AML-193 (cell line): Measurements from ENCODE around the gene RAP2A.

ENCODE experiments used
- DNase-seq, 2 experiments: peaks; one replicate each; lab custom pipeline; 2025; lab: John Stamatoyannopoulos, UW

The RAP2A gene

DNA sequence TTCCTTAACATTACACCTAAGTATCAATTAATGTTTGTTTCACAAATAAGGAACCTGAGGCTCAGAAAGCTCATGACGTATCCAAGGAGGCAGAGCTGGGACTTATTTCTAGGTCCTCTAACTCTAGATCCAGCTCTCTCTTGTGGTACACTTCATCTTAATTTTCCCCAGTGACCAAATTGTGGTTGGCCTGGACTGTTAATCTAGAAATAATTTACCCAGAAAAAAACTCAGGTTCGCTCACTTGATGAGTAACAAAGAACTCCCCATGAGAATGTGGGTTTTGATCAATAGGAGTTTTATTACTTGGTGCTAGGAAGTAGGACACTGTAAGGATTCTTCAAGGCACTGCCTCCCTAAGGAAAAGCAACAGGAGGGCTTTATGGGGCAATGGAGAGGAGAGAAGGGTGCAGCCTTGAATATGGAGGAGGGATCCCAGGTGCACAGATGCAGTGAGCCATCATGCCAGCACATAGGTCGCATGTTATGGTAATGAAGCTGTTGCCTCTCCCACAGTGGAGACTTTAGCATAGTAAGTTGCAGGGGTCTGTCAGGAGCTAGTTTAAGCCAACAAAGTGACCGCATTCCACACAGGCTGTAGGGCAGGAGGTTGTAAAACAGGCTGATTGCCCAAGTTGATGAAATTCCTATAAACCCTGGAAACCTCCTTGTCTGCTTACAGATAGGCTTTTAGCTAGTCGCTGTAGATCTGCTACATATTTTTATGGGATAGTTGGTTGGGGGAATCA is 14.7 kb downstream of the RAP2A start:
- DNase-seq = no peak

DNA sequence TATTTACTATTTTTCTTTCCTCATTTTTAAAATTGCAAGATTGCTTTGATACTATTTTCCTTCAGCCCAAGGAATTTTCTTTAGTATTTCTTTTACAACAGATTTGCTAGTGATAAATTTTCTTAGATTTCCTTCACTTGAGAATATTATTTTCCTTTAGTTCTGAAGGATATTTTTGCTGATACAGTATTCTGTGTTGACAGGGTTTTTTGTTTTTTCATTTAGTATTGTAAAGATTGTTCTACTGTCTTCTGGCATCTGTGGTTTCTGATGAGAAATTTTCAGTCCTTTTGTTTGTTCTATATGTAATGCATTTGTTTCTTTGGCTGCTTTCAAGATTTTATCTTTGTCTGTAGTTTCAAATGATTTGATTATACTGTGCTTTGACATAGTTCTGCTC is 20.7 kb downstream of the RAP2A start:
- no peak for DNase-seq

DNA sequence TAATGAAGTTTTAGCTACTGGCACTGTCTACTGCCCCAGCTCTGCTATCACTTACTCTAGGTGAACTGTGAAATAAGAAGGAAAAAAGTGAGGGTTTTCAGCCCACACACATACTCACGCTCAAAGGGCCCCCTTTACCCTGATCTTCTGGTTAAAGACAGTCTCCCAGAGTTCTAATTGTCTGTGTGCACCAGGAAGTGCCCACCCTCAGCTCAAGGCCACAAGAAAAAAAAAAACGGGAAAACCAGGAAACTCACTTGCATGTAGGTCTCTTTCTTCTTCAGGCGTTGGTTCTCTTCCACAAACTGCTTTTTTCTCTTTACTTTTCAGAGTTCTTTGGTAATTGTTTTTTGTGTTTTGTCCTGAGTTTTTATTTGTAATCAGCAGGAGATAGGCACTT is 22.1 kb downstream of the RAP2A start:
- DNase-seq = no peak

- no peak for DNase-seq
These were observed 25.3 kb downstream of the RAP2A start for GRCh38 chr13:97459215-97459777.

- no peak for DNase-seq
These were observed 26.2 kb downstream of the RAP2A start for GRCh38 chr13:97460004-97460775.

GRCh38 chr13:97460853-97461252 is 26.9 kb downstream of the RAP2A start:
- DNase-seq = no peak

GRCh38 chr13:97464561-97464960 is 30.6 kb downstream of the RAP2A start:
- DNase-seq = no peak

DNA sequence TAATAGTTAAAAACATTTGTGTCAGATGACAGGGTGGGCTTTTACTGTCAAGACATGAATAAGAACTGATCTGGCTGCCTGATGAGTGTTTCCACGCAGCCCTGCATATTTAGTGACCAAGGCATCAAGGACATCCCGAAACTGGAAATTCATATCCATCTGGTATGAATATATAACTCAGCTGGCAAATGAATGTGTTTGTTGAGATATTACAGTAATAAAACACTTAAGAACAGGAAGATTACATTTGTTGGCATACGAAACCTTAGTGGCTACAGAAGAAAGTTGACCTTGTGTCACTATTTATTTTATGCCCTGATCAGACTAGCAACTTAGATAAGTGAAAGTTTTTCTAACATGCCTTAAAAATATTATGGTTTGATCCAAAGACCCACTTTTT is 32.8 kb downstream of the RAP2A start:
- DNase-seq = no peak

DNA sequence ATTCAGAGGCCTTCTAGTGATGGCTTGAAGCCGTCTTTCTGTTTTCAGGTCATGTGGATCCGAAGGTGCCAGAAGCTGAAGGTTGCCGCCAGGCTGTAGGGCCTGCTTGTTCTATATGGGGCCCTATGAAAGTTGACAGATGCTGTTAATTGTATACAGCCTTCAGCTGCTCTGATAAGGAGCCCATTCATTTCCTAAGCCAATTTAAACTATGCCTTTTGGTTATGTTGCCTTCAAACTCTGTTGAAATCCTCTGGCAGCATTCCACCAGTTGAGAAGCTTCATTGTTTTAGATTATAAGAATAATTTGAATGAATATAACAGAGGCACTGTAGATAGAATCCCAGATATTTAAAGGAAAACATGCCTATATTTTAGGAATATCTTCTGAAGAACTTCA is 34.4 kb downstream of the RAP2A start:
- DNase-seq = no peak

DNA sequence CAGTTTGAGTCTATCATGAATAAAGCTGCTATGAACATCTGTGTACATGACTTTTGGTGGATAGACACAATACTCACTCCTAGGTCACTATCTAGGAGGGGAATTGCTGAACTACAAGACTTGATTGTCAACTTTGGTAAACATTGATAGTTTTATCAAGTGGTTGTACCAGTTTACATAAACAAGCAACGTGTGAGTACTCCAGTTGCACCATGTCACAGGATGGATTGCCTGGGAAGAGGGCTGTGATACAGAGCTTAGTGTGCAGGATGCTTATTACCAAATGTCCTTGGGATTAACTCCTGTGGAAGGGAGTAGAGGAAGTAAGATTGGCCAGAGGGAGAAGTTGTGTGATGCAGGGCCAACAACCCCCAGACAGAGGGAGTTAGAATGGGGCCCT is 37.7 kb downstream of the RAP2A start:
- DNase-seq = no peak

- DNase-seq = no peak
These were observed 40.5 kb downstream of the RAP2A start for GRCh38 chr13:97474349-97474980.

GRCh38 chr13:97475011-97475410 is 41.0 kb downstream of the RAP2A start:
- DNase-seq = no peak

- no peak for DNase-seq
These were observed 43.9 kb downstream of the RAP2A start for GRCh38 chr13:97477844-97478243.

DNA sequence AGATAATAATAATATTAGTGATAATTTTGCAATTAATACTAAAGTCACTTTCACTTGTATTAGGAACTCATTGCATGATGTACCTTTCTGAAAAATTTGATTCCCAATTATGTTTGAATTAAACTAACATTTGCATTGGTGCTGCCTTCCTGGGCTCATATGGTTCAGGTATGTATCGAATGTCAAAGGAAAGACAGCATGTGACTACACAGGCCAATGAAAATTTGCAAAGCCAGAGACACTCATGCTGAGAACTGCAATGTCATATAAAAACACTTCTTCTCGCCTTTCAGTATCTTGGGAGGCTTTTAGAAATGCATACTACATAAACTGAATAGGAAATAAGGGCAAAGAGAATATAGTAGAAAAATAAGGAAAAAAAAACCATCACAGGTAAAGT is 44.3 kb downstream of the RAP2A start:
- no peak for DNase-seq

DNA sequence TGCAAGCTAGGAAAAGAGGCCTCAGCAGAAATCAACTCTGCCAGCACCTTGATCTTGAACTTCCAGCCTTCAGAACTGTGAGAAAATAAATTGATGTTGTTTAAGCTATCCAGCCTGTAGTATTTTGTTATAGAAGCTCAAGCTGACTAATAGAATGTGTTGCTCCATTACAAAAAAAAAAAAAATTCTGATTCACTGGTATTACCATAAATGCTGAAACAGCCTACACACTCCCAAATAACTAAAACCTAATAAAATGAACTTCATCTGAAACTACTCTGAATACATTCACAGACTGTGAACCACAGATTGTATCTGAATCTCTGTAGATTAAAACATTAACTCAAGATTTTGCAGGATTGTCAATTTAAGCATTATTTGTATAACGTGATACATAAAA is 49.5 kb downstream of the RAP2A start:
- DNase-seq = no peak

DNA sequence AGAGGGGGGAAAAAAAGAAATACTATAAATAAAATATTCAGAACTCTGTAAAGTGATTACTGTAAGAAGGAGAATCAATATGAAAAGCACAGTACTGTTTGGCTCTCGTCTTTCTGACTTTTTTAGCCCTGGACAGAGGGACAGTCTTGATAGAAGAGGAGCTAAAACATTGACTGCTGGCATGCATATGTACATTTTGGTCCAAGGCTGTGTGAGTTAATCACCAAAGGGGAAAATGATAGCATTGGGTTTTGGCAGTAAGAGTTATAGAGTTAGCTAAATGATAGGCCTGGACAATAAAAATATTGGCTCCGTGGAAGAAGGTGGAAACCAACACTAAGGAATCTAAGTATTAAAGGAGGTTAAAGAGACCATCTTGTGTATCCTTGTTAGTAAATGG is 50.3 kb downstream of the RAP2A start:
- DNase-seq = no peak

DNA sequence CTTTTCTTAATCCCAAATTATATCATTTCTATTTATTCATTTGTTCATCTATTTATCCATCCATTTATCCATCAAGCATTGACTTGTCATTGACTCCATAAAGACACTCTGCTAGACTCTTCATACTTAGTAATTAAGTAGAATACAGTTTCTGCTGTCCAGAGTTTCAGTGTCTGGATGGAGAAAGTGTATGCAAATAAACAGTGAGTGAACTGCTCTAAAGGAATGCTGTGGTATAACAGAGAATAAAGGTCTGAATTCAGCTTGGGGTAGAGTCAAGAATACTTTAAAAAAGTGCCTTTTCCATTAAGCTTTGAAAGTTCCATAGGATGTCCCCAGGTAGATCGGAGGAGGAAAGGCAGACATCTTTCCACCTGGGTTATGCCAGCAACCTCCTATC is 51.4 kb downstream of the RAP2A start:
- DNase-seq = no peak

GRCh38 chr13:97490702-97491307 is 56.8 kb downstream of the RAP2A start:
- DNase-seq = no peak

GRCh38 chr13:97491452-97491851 is 57.5 kb downstream of the RAP2A start:
- no peak for DNase-seq

- no peak for DNase-seq
These were observed 58.3 kb downstream of the RAP2A start for GRCh38 chr13:97492257-97492656.

- no peak for DNase-seq
These were observed 58.9 kb downstream of the RAP2A start for GRCh38 chr13:97492684-97493371.

DNA sequence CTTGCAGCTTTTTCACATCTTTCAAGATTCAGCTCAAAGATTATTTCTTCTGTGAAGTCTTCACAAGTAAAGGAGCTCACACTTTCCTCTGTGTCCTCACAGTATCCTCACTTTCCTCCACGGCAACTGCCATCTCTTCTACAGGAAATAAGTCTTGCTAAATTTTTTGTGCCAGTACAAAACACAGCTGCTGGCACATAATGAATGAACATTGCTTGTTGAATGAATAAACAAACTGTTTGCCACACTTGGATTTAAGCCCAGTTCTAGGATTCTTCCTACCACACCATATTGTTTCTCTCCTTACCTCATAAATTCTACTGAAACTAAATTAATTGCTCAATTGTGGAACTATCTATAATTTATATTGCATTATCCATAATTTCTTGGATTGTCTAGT is 59.5 kb downstream of the RAP2A start:
- no peak for DNase-seq
